IMR-90 (cell line): ENCODE data around the gene RAB31. TPM values are rescaled to one million over a fixed set of nuclear protein-coding genes. Genes with fewer than 3 reads are reported as not detected.

Source experiments
- ATAC-seq: fragments of 200-7000 bp; cut with Tn5 transposase; 2 replicates; pipeline ENCODE4 v1.9.1; 2020; ENCODE audit warnings: low read depth, mild to moderate bottlenecking, moderate library complexity
- BruUV-seq: library from RNA; stranded (reverse); fragments of 400-500 nt; replicated peaks from 2 replicates; lab custom pipeline; 2021; lab: Mats Ljungman, UMichigan
- CTCF ChIA-PET: fragments of 300-600 bp; formaldehyde crosslinking; extraction: SDS; loops from one replicate; lab custom pipeline; 2021; ENCODE audit warnings: antibody characterized with exemption; lab: Yijun Ruan, JAX
- POLR2A ChIA-PET: fragments of 300-600 bp; sonication (Branson Sonifier 250); formaldehyde crosslinking; loops from one replicate; lab custom pipeline; 2022; ENCODE audit warnings: antibody characterized with exemption; ENCODE audit not compliant: unreplicated experiment; lab: Charles Lee
- DNase-seq: peaks from one replicate; pipeline ENCODE4 v3.0.0; 2013
- H2AFZ ChIP-seq: replicated peaks from 2 replicates; pipeline ENCODE3; 2013; ENCODE audit warnings: low read length, mild to moderate bottlenecking; ENCODE audit not compliant: poor library complexity
- H2AK5ac ChIP-seq: 2 replicates; pipeline ENCODE4 v1.6.1; 2013; ENCODE audit warnings: low read depth, low read length, inconsistent platforms
- H2AK9ac ChIP-seq: replicated peaks from 2 replicates; pipeline ENCODE3; 2013; ENCODE audit warnings: mild to moderate bottlenecking, low read depth, low read length, moderate library complexity; ENCODE audit not compliant: poor library complexity
- H2BK120ac ChIP-seq: 2 replicates; pipeline ENCODE4 v1.6.1; 2013; ENCODE audit warnings: low read depth, low read length, inconsistent platforms
- H2BK15ac ChIP-seq: 3 replicates; pipeline ENCODE4 v1.6.1; 2013; ENCODE audit warnings: low read depth, low read length, inconsistent platforms
- H2BK20ac ChIP-seq: 2 replicates; pipeline ENCODE4 v1.6.1; 2013; ENCODE audit warnings: low read depth, mild to moderate bottlenecking, inconsistent platforms, low read length, moderate library complexity
- H2BK5ac ChIP-seq: 2 replicates; pipeline ENCODE4 v1.6.1; 2013; ENCODE audit warnings: mild to moderate bottlenecking, low read depth, low read length, inconsistent platforms; ENCODE audit not compliant: poor library complexity, severe bottlenecking
- H3K14ac ChIP-seq: replicated peaks from 2 replicates; pipeline ENCODE4 v1.6.1; 2013; ENCODE audit warnings: low read depth, low read length, inconsistent platforms
- H3K18ac ChIP-seq: 2 replicates; pipeline ENCODE4 v1.6.1; 2013; ENCODE audit warnings: low read depth, low read length, control low read depth
- H3K23ac ChIP-seq: 2 replicates; pipeline ENCODE4 v1.6.1; 2013; ENCODE audit warnings: low read depth, low read length, inconsistent platforms
- H3K27ac ChIP-seq: 2 replicates; pipeline ENCODE4 v1.5.1; 2013; ENCODE audit warnings: mild to moderate bottlenecking, control low read depth, low read length; ENCODE audit not compliant: insufficient read depth
- H3K27me3 ChIP-seq: 2 replicates; pipeline ENCODE4 v1.6.1; 2013; ENCODE audit warnings: low read length; ENCODE audit not compliant: control insufficient read depth, insufficient read depth
- H3K36me3 ChIP-seq: 2 replicates; pipeline ENCODE4 v1.6.1; 2013; ENCODE audit warnings: low read length, mixed read lengths; ENCODE audit not compliant: control insufficient read depth, insufficient read depth
- H3K4ac ChIP-seq: 2 replicates; pipeline ENCODE4 v1.6.1; 2013; ENCODE audit warnings: low read depth, low read length, inconsistent platforms
- H3K4me1 ChIP-seq: 2 replicates; pipeline ENCODE4 v1.6.1; 2013; ENCODE audit warnings: low read length, mixed read lengths; ENCODE audit not compliant: control insufficient read depth, insufficient read depth
- H3K4me2 ChIP-seq: 2 replicates; pipeline ENCODE4 v1.6.1; 2013; ENCODE audit warnings: low read depth, mild to moderate bottlenecking, control low read depth, low read length, moderate library complexity
- H3K4me3 ChIP-seq: 2 replicates; pipeline ENCODE4 v1.5.1; 2013; ENCODE audit warnings: low read depth, mild to moderate bottlenecking, control low read depth, low read length, moderate library complexity; ENCODE audit not compliant: insufficient read depth
- H3K56ac ChIP-seq: 2 replicates; pipeline ENCODE4 v1.6.1; 2013; ENCODE audit warnings: low read length, inconsistent platforms; ENCODE audit not compliant: insufficient read depth; ENCODE audit errors: extremely low read depth
- H3K79me1 ChIP-seq, 2 experiments: 2 replicates each; pipeline ENCODE4 v1.6.1; 2013; ENCODE audit warnings: low read length in 2 of 2, inconsistent platforms in 1 of 2, low read depth in 1 of 2
- H3K9ac ChIP-seq: 2 replicates; pipeline ENCODE4 v1.6.1; 2013; ENCODE audit warnings: low read depth, low read length, control low read depth
- H3K9me1 ChIP-seq: 2 replicates; pipeline ENCODE4 v1.6.1; 2013; ENCODE audit warnings: low read length, inconsistent platforms; ENCODE audit not compliant: insufficient read depth
- H3K9me3 ChIP-seq: 2 replicates; pipeline ENCODE4 v1.6.1; 2013; ENCODE audit warnings: low read length; ENCODE audit not compliant: control insufficient read depth, insufficient read depth
- H4K20me1 ChIP-seq: 2 replicates; pipeline ENCODE4 v1.6.1; 2013; ENCODE audit warnings: low read length, inconsistent platforms; ENCODE audit not compliant: insufficient read depth
- H4K5ac ChIP-seq: 2 replicates; pipeline ENCODE4 v1.6.1; 2013; ENCODE audit warnings: mild to moderate bottlenecking, low read depth, low read length, control low read depth
- H4K8ac ChIP-seq, 2 experiments: 2 replicates each; pipeline ENCODE4 v1.6.1; 2013; ENCODE audit warnings: low read depth in 2 of 2, low read length in 2 of 2, control low read depth in 1 of 2, inconsistent platforms in 1 of 2
- H4K91ac ChIP-seq: 2 replicates; pipeline ENCODE4 v1.6.1; 2013; ENCODE audit warnings: low read depth, low read length, inconsistent platforms; ENCODE audit not compliant: insufficient read depth
- BHLHE40 ChIP-seq: fragments of 150-350 bp; IDR thresholded peaks from 2 replicates; pipeline ENCODE4 v1.6.1; 2016; ENCODE audit warnings: mild to moderate bottlenecking, low read depth, low read length
- CEBPB ChIP-seq: IDR thresholded peaks from 2 replicates; pipeline ENCODE4 v1.6.1; 2012; ENCODE audit warnings: low read depth, low read length, improper control_type of control experiment
- CHD1 ChIP-seq: IDR thresholded peaks from 2 replicates; pipeline ENCODE4 v1.6.1; 2012; ENCODE audit warnings: low read depth, low read length, improper control_type of control experiment
- FOS ChIP-seq: fragments of 150-350 bp; IDR thresholded peaks from 2 replicates; pipeline ENCODE4 v1.6.1; 2016; ENCODE audit warnings: low read depth, low read length
- MAFK ChIP-seq: IDR thresholded peaks from 2 replicates; pipeline ENCODE4 v1.6.1; 2012; ENCODE audit warnings: low read depth, low read length, improper control_type of control experiment
- MAZ ChIP-seq: IDR thresholded peaks from 2 replicates; pipeline ENCODE4 v1.6.1; 2012; ENCODE audit warnings: low read depth, mild to moderate bottlenecking, low read length, improper control_type of control experiment, moderate library complexity, borderline replicate concordance
- MXI1 ChIP-seq: IDR thresholded peaks from 2 replicates; pipeline ENCODE4 v1.6.1; 2012; ENCODE audit warnings: low read depth, mild to moderate bottlenecking, low read length, moderate library complexity, borderline replicate concordance
- NFE2L2 ChIP-seq: fragments of 150-350 bp; IDR thresholded peaks from 2 replicates; pipeline ENCODE4 v1.6.1; 2016; ENCODE audit warnings: low read depth, mild to moderate bottlenecking, low read length
- POLR2A ChIP-seq: IDR thresholded peaks from 2 replicates; pipeline ENCODE4 v1.6.1; 2012; ENCODE audit warnings: mild to moderate bottlenecking, low read depth, low read length
- RAD21 ChIP-seq: IDR thresholded peaks from 2 replicates; pipeline ENCODE4 v1.6.1; 2012; ENCODE audit warnings: low read length, improper control_type of control experiment
- RCOR1 ChIP-seq: IDR thresholded peaks from 2 replicates; pipeline ENCODE4 v1.6.1; 2012; ENCODE audit warnings: mild to moderate bottlenecking, low read length, improper control_type of control experiment; ENCODE audit not compliant: insufficient replicate concordance
- RFX5 ChIP-seq: IDR thresholded peaks from 2 replicates; pipeline ENCODE4 v1.8.0; 2012; ENCODE audit warnings: low read depth, mild to moderate bottlenecking, low read length, moderate library complexity
- SMC3 ChIP-seq: fragments of 150-350 bp; IDR thresholded peaks from 2 replicates; pipeline ENCODE4 v1.6.1; 2016; ENCODE audit warnings: low read depth, mild to moderate bottlenecking, antibody characterized with exemption, low read length, moderate library complexity
- WGBS, 2 experiments: methylation state at CpG; one replicate each; pipeline versions ENCODE4 v1.1.5 to v1.1.7; 2013; ENCODE audit warnings: missing lambda C conversion rate in 2 of 2; ENCODE audit not compliant: insufficient read length in 1 of 2; ENCODE audit errors: extremely low coverage in 2 of 2; 5-methylcytosine and 5-hydroxymethylcytosine counted together
- dilution Hi-C: fragments of 300-500 bp; cut with HindIII; formaldehyde crosslinking; loops from one replicate; pipeline ENCODE4 v1.14.3; 2018; ENCODE audit warnings: low sequenced_read_pairs; ENCODE audit not compliant: unreplicated experiment
- in situ Hi-C: fragments of 300-500 bp; cut with MboI; formaldehyde crosslinking; loops from 3 replicates; pipeline ENCODE4 v1.14.3; 2019; ENCODE audit warnings: low sequenced_read_pairs, inconsistent platforms, mixed read lengths
- intact Hi-C: fragments of 100-400 bp; cut with micrococcal nuclease; formaldehyde crosslinking; loops from 2 replicates; pipeline ENCODE4 v1.10.0; 2022
- polyA plus RNA-seq, 3 experiments: library from polyadenylated mRNA; depleted of rRNA; stranded (reverse); fragments of >200 nt; gene quantifications; 2 replicates each; pipeline ENCODE4 v1.2.3, GENCODE V29; 2012; ENCODE audit warnings: low replicate concordance in 1 of 3
- total RNA-seq: library from RNA; depleted of rRNA; stranded (reverse); fragments of >200 nt; gene quantifications from 2 replicates; pipeline ENCODE4 v1.2.3, GENCODE V29; 2012
- TF ChIP-seq, protein P1 (sequence below): fragments of 150-350 bp; IDR thresholded peaks from 2 replicates; pipeline ENCODE4 v1.6.1; 2016; ENCODE audit warnings: low read depth, mild to moderate bottlenecking, low read length, moderate library complexity, borderline replicate concordance
- TF ChIP-seq, protein P2 (sequence below): conservative IDR thresholded peaks from 2 replicates; pipeline ENCODE4 v1.5.1; 2012; ENCODE audit warnings: mild to moderate bottlenecking, low read depth, low read length, improper control_type of control experiment
- TF ChIP-seq, protein P3 (sequence below): fragments of 150-350 bp; IDR thresholded peaks from 2 replicates; pipeline ENCODE4 v1.6.1; 2017; ENCODE audit warnings: mild to moderate bottlenecking, antibody characterized with exemption, low read length, low read depth

RAB31 gene
- total and polyA plus RNA-seq, 2 of the 4 experiments (the other 2 are of a cell fraction): 13.8 to 26.9 TPM

DNA sequence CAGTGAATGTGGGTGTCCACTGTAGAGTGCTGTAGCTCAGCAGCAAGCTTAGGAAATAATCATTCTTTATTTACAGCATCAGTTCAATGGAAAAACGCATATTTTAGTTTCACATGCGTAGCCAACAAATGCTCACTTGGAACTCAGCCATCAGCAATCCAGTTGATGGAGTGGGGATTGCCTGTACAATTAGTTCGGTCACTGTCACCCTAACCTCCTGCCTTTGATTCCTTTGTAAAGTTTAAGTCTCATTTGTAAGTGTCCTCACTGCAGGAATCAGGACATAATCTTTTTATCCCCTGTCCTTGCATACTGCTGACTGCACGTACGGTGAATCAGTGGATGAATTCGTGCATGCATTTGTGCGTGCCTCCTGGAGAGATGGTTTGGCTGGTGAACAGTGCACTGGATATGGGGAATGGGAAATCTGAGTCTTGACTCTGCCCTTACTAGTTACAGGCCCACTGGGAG, 55.9 kb downstream of the RAB31 start:
- dilution Hi-C loops: no loop called here
- Histone ChIP-seq H2AFZ (no peak overlapping the region), H3K4me2 (no peak overlapping the region), H3K27me3 (no peaks in the 10 kb centered on the region), H3K23ac (no peak overlapping the region), H4K8ac (no peak overlapping the region), H3K27ac (no peak overlapping the region), H3K14ac (no peak overlapping the region), H3K9me1 (peaks cover 5% of the 10 kb centered on the region; the same call in 1 of the 2 replicates), H3K9me3 (no peaks in the 10 kb centered on the region; the same call in 1 of the 2 replicates), H4K91ac (no peak overlapping the region), H3K4ac (no peak overlapping the region), H3K4me3 (no peak overlapping the region), H3K9ac (no peak overlapping the region), H3K4me1 (0 out of 2 replicates have a peak, but pooled peaks cover 2% of the 10 kb centered on the region), H3K36me3 (no peaks in the 10 kb centered on the region; the same call in 1 of the 2 replicates), H4K20me1 (peaks cover 4% of the 10 kb centered on the region; the same call in 1 of the 2 replicates), H3K79me1 (peaks cover 28 to 36% of the 10 kb centered on the region in 2 experiments), H4K5ac (no peak overlapping the region), H2AK5ac (no peak overlapping the region), H2BK120ac (no peak overlapping the region), H2BK20ac (no peak overlapping the region), H2AK9ac (no peak overlapping the region), H2BK15ac (no peak overlapping the region), H3K18ac (no peak overlapping the region), H3K56ac (no peak overlapping the region), H2BK5ac (no peak overlapping the region)
- no peak for ATAC-seq
- DNase-seq: no peak
- BruUV-seq: no TSS peak
- POLR2A ChIA-PET: no interaction called here
- CTCF ChIA-PET: no interaction called here
- in situ Hi-C loops: no loop called here
- intact Hi-C loops: no loop called here
- TF ChIP-seq CEBPB (no peak), RFX5 (no peak), FOS (no peak), MXI1 (no peak), MAZ (no peak), BHLHE40 (no peak), CHD1 (no peak), MAFK (no peak), POLR2A (no peak), RAD21 (no peak), SMC3 (no peak), RCOR1 (no peak), NFE2L2 (no peak)
- TF ChIP-seq, protein P1, sequence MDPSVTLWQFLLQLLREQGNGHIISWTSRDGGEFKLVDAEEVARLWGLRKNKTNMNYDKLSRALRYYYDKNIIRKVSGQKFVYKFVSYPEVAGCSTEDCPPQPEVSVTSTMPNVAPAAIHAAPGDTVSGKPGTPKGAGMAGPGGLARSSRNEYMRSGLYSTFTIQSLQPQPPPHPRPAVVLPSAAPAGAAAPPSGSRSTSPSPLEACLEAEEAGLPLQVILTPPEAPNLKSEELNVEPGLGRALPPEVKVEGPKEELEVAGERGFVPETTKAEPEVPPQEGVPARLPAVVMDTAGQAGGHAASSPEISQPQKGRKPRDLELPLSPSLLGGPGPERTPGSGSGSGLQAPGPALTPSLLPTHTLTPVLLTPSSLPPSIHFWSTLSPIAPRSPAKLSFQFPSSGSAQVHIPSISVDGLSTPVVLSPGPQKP: no peak
- TF ChIP-seq, protein P2, sequence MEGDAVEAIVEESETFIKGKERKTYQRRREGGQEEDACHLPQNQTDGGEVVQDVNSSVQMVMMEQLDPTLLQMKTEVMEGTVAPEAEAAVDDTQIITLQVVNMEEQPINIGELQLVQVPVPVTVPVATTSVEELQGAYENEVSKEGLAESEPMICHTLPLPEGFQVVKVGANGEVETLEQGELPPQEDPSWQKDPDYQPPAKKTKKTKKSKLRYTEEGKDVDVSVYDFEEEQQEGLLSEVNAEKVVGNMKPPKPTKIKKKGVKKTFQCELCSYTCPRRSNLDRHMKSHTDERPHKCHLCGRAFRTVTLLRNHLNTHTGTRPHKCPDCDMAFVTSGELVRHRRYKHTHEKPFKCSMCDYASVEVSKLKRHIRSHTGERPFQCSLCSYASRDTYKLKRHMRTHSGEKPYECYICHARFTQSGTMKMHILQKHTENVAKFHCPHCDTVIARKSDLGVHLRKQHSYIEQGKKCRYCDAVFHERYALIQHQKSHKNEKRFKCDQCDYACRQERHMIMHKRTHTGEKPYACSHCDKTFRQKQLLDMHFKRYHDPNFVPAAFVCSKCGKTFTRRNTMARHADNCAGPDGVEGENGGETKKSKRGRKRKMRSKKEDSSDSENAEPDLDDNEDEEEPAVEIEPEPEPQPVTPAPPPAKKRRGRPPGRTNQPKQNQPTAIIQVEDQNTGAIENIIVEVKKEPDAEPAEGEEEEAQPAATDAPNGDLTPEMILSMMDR: no peak
- TF ChIP-seq, protein P3, sequence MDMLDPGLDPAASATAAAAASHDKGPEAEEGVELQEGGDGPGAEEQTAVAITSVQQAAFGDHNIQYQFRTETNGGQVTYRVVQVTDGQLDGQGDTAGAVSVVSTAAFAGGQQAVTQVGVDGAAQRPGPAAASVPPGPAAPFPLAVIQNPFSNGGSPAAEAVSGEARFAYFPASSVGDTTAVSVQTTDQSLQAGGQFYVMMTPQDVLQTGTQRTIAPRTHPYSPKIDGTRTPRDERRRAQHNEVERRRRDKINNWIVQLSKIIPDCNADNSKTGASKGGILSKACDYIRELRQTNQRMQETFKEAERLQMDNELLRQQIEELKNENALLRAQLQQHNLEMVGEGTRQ: no peak
- no CpG with 5 or more reads among the region's 7 CpGs for whole genome bisulfite sequencing, 2 experiments
